HepG2 (cell line): ENCODE measurements around the gene B3GNT7. TPM values are rescaled to one million over a fixed set of nuclear protein-coding genes. Genes with fewer than 3 reads are reported as not detected.

Experiments used
- microRNA-seq: library from miRNA; unstranded; fragments of <30 nt; microRNA quantifications from one replicate; pipeline ENCODE4, GENCODE V29; 2020
- polyA plus RNA-seq, 8 experiments: library from polyadenylated mRNA; depleted of rRNA in 3 of 8; stranded (reverse) in 7 of 8; unstranded in 1 of 8; fragments of >200 nt; fragmentation: Illumina TruSeq in 4 of 8; extraction: Trizol in 4 of 8; gene quantifications; 2 replicates each; pipeline versions ENCODE4 v1.2.1 to v1.2.3, GENCODE V29; 2011 to 2016; ENCODE audit warnings: low read depth in 4 of 8, missing spikeins in 1 of 8, mixed read lengths in 1 of 8; ENCODE audit not compliant: insufficient read depth in 1 of 8
- small RNA-seq, 3 experiments: library from RNA; depleted of rRNA; stranded (forward); fragments of <200 nt; gene quantifications; one replicate each; pipeline ENCODE3, GENCODE V24; 2012; ENCODE audit warnings: low read depth in 2 of 3, low replicate concordance in 1 of 3; ENCODE audit not compliant: insufficient read length in 3 of 3, insufficient read depth in 2 of 3
- total RNA-seq, 5 experiments: library from RNA; depleted of rRNA; stranded (reverse); fragments of >200 nt; fragmentation: Illumina TruSeq; extraction: Trizol; gene quantifications; 2 replicates each; pipeline ENCODE4 v1.2.3, GENCODE V29; 2016; ENCODE audit warnings: low read depth in 1 of 5

Gene B3GNT7
- total and polyA plus RNA-seq, 2 of the 13 experiments (the other 11 are each of a cell fraction or from before 2014, with no cell fraction given) = 0.04 to 0.24 TPM

Small RNA genes lying within 50 kb of the gene (microRNA-seq; reads per million reads assigned to microRNA genes)
- gene MIR4777 = not detected

Small RNA genes lying within 50 kb of the gene (small RNA-seq; reads per million reads assigned to genes)
- 0 to 1.9 (median 0.65) reads per million in 3 experiments for gene MIR4777

Other genes with a start within 250 kb of the B3GNT7 start
- 12.8 and 14.5 TPM in 2 replicates for gene ARMC9, start 197.1 kb upstream of the B3GNT7 start, total RNA-seq (2016; rRNA removed; fragmentation: Illumina TruSeq; extraction: Trizol)
- 7.0 and 9.1 TPM in 2 replicates for gene ARMC9, start 197.1 kb upstream of the B3GNT7 start, polyA plus RNA-seq (2011; rRNA removed)
- gene NCL, start 68.8 kb downstream of the B3GNT7 start, total RNA-seq (2016; rRNA removed; fragmentation: Illumina TruSeq; extraction: Trizol) = 779 and 1,144 TPM in 2 replicates
- gene NCL, start 68.8 kb downstream of the B3GNT7 start, polyA plus RNA-seq (2011; rRNA removed) = 91.5 and 105 TPM in 2 replicates
- gene NMUR1, start 134.7 kb downstream of the B3GNT7 start, total RNA-seq (2016; rRNA removed; fragmentation: Illumina TruSeq; extraction: Trizol) = not detected in 2 replicates
- gene NMUR1, start 134.7 kb downstream of the B3GNT7 start, polyA plus RNA-seq (2011; rRNA removed) = not detected in 2 replicates
- not detected in 2 replicates for gene TEX44, start 197.2 kb downstream of the B3GNT7 start, total RNA-seq (2016; rRNA removed; fragmentation: Illumina TruSeq; extraction: Trizol)
- gene TEX44, start 197.2 kb downstream of the B3GNT7 start, polyA plus RNA-seq (2011; rRNA removed) = not detected in 2 replicates